A549 (cell line): ENCODE results near the gene PTOV1. TPM values are rescaled to one million over a fixed set of nuclear protein-coding genes. Genes with fewer than 3 reads are reported as not detected.

Experiments
- ATAC-seq, 2 experiments: fragments of 200-7000 bp in 1 of 2; fragments of >200 bp in 1 of 2; cut with Nextera tagmentation in 1 of 2; cut with Tn5 transposase in 1 of 2; 3 replicates each; pipeline versions ENCODE4 v1.8.0 to v1.9.1; 2018 to 2020; ENCODE audit warnings: mild to moderate bottlenecking in 1 of 2, moderate library complexity in 1 of 2
- CTCF ChIA-PET: fragments of 300-600 bp; sonication (Branson Sonifier 250); formaldehyde crosslinking; extraction: SDS; loops from one replicate; lab custom pipeline; 2021; ENCODE audit warnings: antibody characterized with exemption, inconsistent platforms; lab: Yijun Ruan, JAX
- POLR2A ChIA-PET: fragments of 350-600 bp; formaldehyde crosslinking; extraction: SDS; loops from one replicate; lab custom pipeline; 2021; ENCODE audit warnings: antibody characterized with exemption, inconsistent platforms; lab: Yijun Ruan, JAX
- DNase-seq, 2 experiments: peaks; one replicate each; pipeline versions ENCODE4 v3.0.0 to v3.0.0-alpha.2; 2011 to 2016; ENCODE audit warnings: low read depth in 1 of 2, low spot score in 1 of 2
- FAIRE-seq: peaks from 2 replicates; lab custom pipeline; 2011; peaks lifted over from hg19 to GRCh38; lab: Jason Lieb, UNC
- H3K27ac ChIP-seq, 2 experiments: fragments of >200 bp; sonication (Bioruptor Twin); formaldehyde crosslinking; 3 replicates each; pipeline ENCODE4 v1.5.1; 2016 to 2017
- H3K4me1 ChIP-seq: fragments of >200 bp; sonication (Bioruptor Twin); formaldehyde crosslinking; 3 replicates; pipeline ENCODE4 v1.6.1; 2016
- H3K4me2 ChIP-seq: fragments of >200 bp; sonication (Bioruptor Twin); formaldehyde crosslinking; 3 replicates; pipeline ENCODE4 v1.6.1; 2016
- H3K4me3 ChIP-seq: fragments of >200 bp; sonication (Bioruptor Twin); formaldehyde crosslinking; 3 replicates; pipeline ENCODE4 v1.5.1; 2016
- H3K9me3 ChIP-seq: fragments of >200 bp; sonication (Bioruptor Twin); formaldehyde crosslinking; 3 replicates; pipeline ENCODE4 v1.6.1; 2016
- BCL3 ChIP-seq: fragments of >200 bp; sonication (Bioruptor Twin); formaldehyde crosslinking; IDR thresholded peaks from 3 replicates; pipeline ENCODE4 v1.6.1; 2016
- CBX2 ChIP-seq: fragments of 200-600 bp; sonication (generic); IDR thresholded peaks from 2 replicates; pipeline ENCODE4 v1.6.1; 2016; ENCODE audit warnings: low read depth, mild to moderate bottlenecking, borderline replicate concordance
- CEBPB ChIP-seq, 2 experiments: fragments of >200 bp in 1 of 2; sonication (Bioruptor Twin) in 1 of 2; formaldehyde crosslinking in 1 of 2; IDR thresholded peaks; 2 replicates each; pipeline ENCODE4 v1.6.1; 2012 to 2016
- CTCF ChIP-seq: fragments of >200 bp; sonication (Bioruptor Twin); formaldehyde crosslinking; IDR thresholded peaks from 3 replicates; pipeline ENCODE4 v1.5.1; 2016
- E2F6 ChIP-seq: IDR thresholded peaks from 2 replicates; pipeline ENCODE4 v1.6.1; 2012; ENCODE audit warnings: low read depth, borderline replicate concordance
- EP300 ChIP-seq, 2 experiments: fragments of >200 bp; sonication (Bioruptor Twin); formaldehyde crosslinking; IDR thresholded peaks; 2 replicates in 1 of 2; 3 replicates in 1 of 2; pipeline ENCODE4 v1.6.1; 2016 to 2017
- FOSB ChIP-seq: fragments of 250-450 bp; sonication (Bioruptor Pico); IDR thresholded peaks from 2 replicates; pipeline ENCODE4 v1.5.0; 2020; ENCODE audit warnings: mild to moderate bottlenecking, moderate library complexity
- FOSL2 ChIP-seq, 2 experiments: fragments of 450-650 bp in 1 of 2; fragments of >200 bp in 1 of 2; sonication (Bioruptor Twin) in 1 of 2; formaldehyde crosslinking; IDR thresholded peaks; 2 replicates each; pipeline versions ENCODE4 v1.5.0 to v1.6.1; 2016 to 2020; ENCODE audit warnings: mild to moderate bottlenecking in 1 of 2, moderate library complexity in 1 of 2
- FOXS1 ChIP-seq: fragments of 250-450 bp; sonication (Bioruptor Pico); IDR thresholded peaks from 2 replicates; pipeline ENCODE4 v1.5.0; 2020; ENCODE audit warnings: mild to moderate bottlenecking, moderate library complexity
- GATA3 ChIP-seq: IDR thresholded peaks from 2 replicates; pipeline ENCODE4 v1.6.1; 2012; ENCODE audit warnings: borderline replicate concordance
- HOXA7 ChIP-seq: fragments of 250-450 bp; sonication (Bioruptor Pico); IDR thresholded peaks from 2 replicates; pipeline ENCODE4 v1.5.0; 2020; ENCODE audit warnings: mild to moderate bottlenecking, moderate library complexity
- HOXB13 ChIP-seq: fragments of 250-450 bp; sonication (Bioruptor Pico); IDR thresholded peaks from 2 replicates; pipeline ENCODE4 v1.5.0; 2020; ENCODE audit warnings: low read depth, mild to moderate bottlenecking, moderate library complexity
- JUN ChIP-seq, 2 experiments: fragments of >200 bp; sonication (Bioruptor Twin); formaldehyde crosslinking; IDR thresholded peaks; 2 replicates in 1 of 2; 3 replicates in 1 of 2; pipeline ENCODE4 v1.6.1; 2016 to 2017
- MAFK ChIP-seq: fragments of 450-650 bp; IDR thresholded peaks from 2 replicates; pipeline ENCODE4 v1.6.1; 2014; ENCODE audit not compliant: partially characterized antibody
- MAX ChIP-seq: IDR thresholded peaks from 2 replicates; pipeline ENCODE4 v1.6.1; 2012
- NPAS2 ChIP-seq: fragments of 250-450 bp; sonication (Bioruptor Pico); IDR thresholded peaks from 2 replicates; pipeline ENCODE4 v1.8.0; 2022; ENCODE audit warnings: mild to moderate bottlenecking, moderate library complexity, borderline replicate concordance
- POLR2A ChIP-seq: IDR thresholded peaks from 2 replicates; pipeline ENCODE4 v1.6.1; 2012; ENCODE audit warnings: mild to moderate bottlenecking, low read length
- POLR2AphosphoS2 ChIP-seq: conservative IDR thresholded peaks from 2 replicates; pipeline ENCODE4 v1.6.1; 2012; ENCODE audit warnings: low read length, improper control_type of control experiment, inconsistent platforms
- RNF2 ChIP-seq: fragments of 200-600 bp; sonication (generic); IDR thresholded peaks from 2 replicates; pipeline ENCODE4 v1.6.1; 2016; ENCODE audit warnings: low read depth, mild to moderate bottlenecking, antibody characterized with exemption, moderate library complexity, borderline replicate concordance
- SREBF2 ChIP-seq: fragments of 450-650 bp; IDR thresholded peaks from 2 replicates; pipeline ENCODE4 v1.6.1; 2014; ENCODE audit warnings: mild to moderate bottlenecking, moderate library complexity
- WGBS: methylation state at CpG from one replicate; pipeline ENCODE4 v1.1.6; 2017; ENCODE audit errors: missing lambda C conversion rate; 5-methylcytosine and 5-hydroxymethylcytosine counted together
- polyA plus RNA-seq, 4 experiments: library from polyadenylated mRNA; depleted of rRNA in 3 of 4; stranded (reverse); fragments of >200 nt; fragmentation: RNase III in 1 of 4; extraction: RNeasy Plus Mini Kit Qiagen cat#74134 plus additional on column Dnase treatment in 1 of 4; gene quantifications; 2 replicates in 3 of 4; 3 replicates in 1 of 4; pipeline ENCODE4 v1.2.3, GENCODE V29; 2011 to 2017
- TF ChIP-seq, protein P1 (sequence below): fragments of 200-600 bp; sonication (generic); IDR thresholded peaks from 2 replicates; pipeline ENCODE4 v1.6.1; 2016; ENCODE audit warnings: antibody characterized with exemption, mild to moderate bottlenecking, moderate library complexity
- TF ChIP-seq, protein P2 (sequence below): IDR thresholded peaks from 2 replicates; pipeline ENCODE4 v1.6.1; 2012

The PTOV1 gene
- polyA plus RNA-seq, 2 of the 4 experiments (the other 2 are of a cell fraction), result 27.7 to 147 TPM

DNA sequence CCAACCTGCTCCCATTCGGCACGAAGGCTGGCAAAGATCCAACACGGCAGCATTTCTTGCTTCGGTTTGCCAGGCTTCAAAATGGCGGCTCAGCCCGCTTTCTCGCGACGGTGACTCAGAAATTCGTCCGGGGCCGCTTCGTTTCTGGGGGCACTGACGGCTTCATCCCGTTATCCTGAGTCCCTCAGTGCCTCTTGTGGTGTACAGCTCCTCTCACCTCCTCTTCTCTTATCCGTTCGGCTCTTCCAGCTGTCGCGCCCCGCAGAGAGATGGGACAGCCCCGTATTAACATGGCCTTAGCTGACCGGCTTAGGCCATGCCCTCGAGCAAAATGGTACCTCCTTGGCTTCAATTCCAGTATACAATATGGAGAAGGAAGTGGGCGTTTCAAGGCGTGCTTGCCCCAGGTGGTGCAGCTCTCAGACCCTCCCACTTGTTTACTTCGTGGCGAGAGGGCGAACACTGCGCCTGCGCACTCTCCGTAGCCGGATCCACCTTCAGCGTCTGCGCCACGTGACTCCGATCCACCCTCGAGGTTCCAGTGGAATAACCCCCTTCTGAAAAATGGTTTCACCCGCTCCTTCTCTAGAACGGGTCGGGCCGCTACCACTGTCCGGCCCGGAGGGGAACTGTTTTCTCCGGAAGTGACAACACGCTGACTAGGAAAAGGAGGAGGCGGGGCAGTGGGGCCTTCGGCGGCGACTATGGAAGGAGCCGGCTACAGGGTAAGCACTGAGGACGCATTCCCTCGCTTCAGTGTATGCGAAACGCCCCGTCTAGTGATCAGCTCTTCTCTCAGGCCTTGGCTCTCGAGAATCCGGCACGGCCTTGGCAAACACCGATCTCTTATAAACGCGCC, 26.3 kb downstream of the PTOV1 start, which contains the start of the genes AKT1S1 and TBC1D17 (continued):
- TF ChIP-seq, protein P1, sequence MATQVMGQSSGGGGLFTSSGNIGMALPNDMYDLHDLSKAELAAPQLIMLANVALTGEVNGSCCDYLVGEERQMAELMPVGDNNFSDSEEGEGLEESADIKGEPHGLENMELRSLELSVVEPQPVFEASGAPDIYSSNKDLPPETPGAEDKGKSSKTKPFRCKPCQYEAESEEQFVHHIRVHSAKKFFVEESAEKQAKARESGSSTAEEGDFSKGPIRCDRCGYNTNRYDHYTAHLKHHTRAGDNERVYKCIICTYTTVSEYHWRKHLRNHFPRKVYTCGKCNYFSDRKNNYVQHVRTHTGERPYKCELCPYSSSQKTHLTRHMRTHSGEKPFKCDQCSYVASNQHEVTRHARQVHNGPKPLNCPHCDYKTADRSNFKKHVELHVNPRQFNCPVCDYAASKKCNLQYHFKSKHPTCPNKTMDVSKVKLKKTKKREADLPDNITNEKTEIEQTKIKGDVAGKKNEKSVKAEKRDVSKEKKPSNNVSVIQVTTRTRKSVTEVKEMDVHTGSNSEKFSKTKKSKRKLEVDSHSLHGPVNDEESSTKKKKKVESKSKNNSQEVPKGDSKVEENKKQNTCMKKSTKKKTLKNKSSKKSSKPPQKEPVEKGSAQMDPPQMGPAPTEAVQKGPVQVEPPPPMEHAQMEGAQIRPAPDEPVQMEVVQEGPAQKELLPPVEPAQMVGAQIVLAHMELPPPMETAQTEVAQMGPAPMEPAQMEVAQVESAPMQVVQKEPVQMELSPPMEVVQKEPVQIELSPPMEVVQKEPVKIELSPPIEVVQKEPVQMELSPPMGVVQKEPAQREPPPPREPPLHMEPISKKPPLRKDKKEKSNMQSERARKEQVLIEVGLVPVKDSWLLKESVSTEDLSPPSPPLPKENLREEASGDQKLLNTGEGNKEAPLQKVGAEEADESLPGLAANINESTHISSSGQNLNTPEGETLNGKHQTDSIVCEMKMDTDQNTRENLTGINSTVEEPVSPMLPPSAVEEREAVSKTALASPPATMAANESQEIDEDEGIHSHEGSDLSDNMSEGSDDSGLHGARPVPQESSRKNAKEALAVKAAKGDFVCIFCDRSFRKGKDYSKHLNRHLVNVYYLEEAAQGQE, result peak; percentile 76
- TF ChIP-seq MAFK, result peak; percentile 68
- no peak for TF ChIP-seq RNF2
- peak; percentile 98 for TF ChIP-seq MAX
- TF ChIP-seq CEBPB (IDR thresholded peaks at IDR 0.05), result no peak
- TF ChIP-seq EP300 (IDR thresholded peaks at IDR 0.05), result no peak; a peak in 1 of 5 replicates
- TF ChIP-seq FOXS1, result peak; percentile 66; the same call in 1 of the 2 replicates
- peak; percentile 78; the same call in 2 of the 3 replicates for TF ChIP-seq BCL3
- TF ChIP-seq JUN (IDR thresholded peaks at IDR 0.05), result peak; percentile 74 to 94; a peak in 4 of 5 replicates
- TF ChIP-seq CTCF, result no peak

DNA sequence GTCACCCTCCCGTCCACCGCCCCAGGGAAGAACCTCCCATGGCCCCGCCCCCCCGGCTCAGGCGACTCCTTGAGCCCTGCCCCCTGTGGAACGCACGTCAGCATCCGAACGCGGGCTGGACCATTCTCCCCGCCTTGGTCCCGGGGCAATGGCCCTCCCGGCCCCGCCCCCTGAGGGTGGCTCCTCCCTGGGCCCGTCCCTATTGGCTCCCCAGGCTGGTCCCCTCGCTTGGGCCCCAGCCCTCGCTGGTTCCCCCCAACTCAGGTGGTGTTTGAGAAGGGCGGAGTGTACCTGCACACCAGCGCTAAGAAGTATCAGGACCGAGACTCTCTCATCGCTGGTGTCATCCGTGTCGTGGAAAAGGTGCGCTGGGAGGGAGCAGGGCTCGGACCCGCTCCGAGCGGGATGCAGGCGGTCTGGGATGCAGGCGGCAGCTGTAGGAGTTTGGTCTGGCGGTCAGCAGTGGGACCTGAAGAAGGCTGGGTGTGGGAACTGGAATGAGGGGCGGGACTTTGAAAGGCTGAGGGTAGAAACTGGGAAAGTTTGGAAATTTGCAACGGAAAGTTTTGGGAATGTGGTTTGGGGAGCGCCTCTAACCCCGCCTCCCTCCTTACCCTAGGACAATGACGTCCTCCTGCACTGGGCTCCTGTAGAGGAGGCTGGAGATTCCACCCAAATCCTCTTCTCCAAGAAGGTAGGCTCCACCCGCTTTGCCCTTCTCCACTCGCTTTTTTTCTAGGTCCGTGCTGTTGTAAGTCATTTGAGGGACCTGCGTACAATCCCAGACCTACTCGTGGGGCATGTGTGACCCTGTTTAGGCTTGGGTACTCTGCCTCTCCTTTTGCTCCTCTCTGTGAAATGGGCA, 27.2 kb downstream of the PTOV1 start:
- peaks cover 21% of the 10 kb centered on the region for H3K4me1 ChIP-seq
- POLR2A ChIA-PET, result interaction anchor here (0.7 to 2.6 kb wide), 6 partner anchors 10 to 202 kb away, joined by 3 to 36 read pairs (median 10); partner anchors contain the start of genes ATF5, MED25, NUP62 and PNKP
- peak; percentile 70 to 83 for ATAC-seq
- TF ChIP-seq FOSB (no peak), CEBPB (IDR thresholded peaks at IDR 0.05) (no peak), NPAS2 (no peak), FOSL2 (IDR thresholded peaks at IDR 0.05) (no peak), FOSL2 (CRISPR knock-in tag; IDR thresholded peaks at IDR 0.05) (no peak), JUN (IDR thresholded peaks at IDR 0.05) (peak in 1 of 2 experiments; percentile 38; a peak in 1 of 5 replicates), SREBF2 (no peak), HOXA7 (CRISPR knock-in tag) (0 out of 2 replicates have a peak, but pooled peaks have one; percentile 32), GATA3 (no peak), E2F6 (peak; percentile 81; the same call in 1 of the 2 replicates), CBX2 (no peak), POLR2A (no peak), HOXB13 (CRISPR knock-in tag) (no peak), POLR2AphosphoS2 (no peak)
- TF ChIP-seq, protein P2, sequence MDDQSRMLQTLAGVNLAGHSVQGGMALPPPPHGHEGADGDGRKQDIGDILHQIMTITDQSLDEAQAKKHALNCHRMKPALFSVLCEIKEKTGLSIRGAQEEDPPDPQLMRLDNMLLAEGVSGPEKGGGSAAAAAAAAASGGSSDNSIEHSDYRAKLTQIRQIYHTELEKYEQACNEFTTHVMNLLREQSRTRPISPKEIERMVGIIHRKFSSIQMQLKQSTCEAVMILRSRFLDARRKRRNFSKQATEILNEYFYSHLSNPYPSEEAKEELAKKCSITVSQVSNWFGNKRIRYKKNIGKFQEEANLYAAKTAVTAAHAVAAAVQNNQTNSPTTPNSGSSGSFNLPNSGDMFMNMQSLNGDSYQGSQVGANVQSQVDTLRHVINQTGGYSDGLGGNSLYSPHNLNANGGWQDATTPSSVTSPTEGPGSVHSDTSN, result no peak
- TF ChIP-seq, all 56 proteins: peak for 3
- peak overlapping the region; percentile 98 to 99 for H3K27ac ChIP-seq
- DNase-seq, result peak; percentile 98 to 99
- WGBS, result 8% methylated on average over 35 of the region's 41 CpGs
- no peak for FAIRE-seq
- H3K9me3 ChIP-seq, result peaks cover 7% of the 10 kb centered on the region
- peak overlapping the region; percentile 90 for H3K4me2 ChIP-seq
- peak overlapping the region; percentile 95 for H3K4me3 ChIP-seq
- CTCF ChIA-PET, result interaction anchor here (1.7 kb wide), 1 partner anchor 12 kb away, joined by 7 read pairs; no protein-coding TSS in a partner anchor
